GM18873 (cell line): ENCODE measurements around the gene WDR27.

Source experiments
- ATAC-seq: cut with Tn5 transposase; IDR thresholded peaks from one replicate; pipeline ENCODE4 v1.9.1; 2021; ENCODE audit warnings: mild to moderate bottlenecking, moderate library complexity, moderate number of reproducible peaks; ENCODE audit not compliant: unreplicated experiment, low FRiP score

The WDR27 gene

GRCh38 chr6:169701954-169702839, at the start of gene WDR27, which contains the start of gene C6orf120:
WDR27 (minus strand) TSS chr6:169702029; CDS start chr6:169689005, 13,024 bp downstream.
C6orf120 (plus strand) TSS chr6:169702126; CDS start chr6:169702460, 334 bp downstream.
- peak; percentile 93 for ATAC-seq

- no peak for ATAC-seq
Measured at GRCh38 chr6:169746556-169746955, 44.7 kb upstream of the WDR27 start.

GRCh38 chr6:169745405-169745804, 43.6 kb upstream of the WDR27 start:
- no peak for ATAC-seq

GRCh38 chr6:169741344-169741743, 39.5 kb upstream of the WDR27 start:
- no peak for ATAC-seq

- no peak for ATAC-seq
Measured at GRCh38 chr6:169738976-169739529, 37.2 kb upstream of the WDR27 start.

- ATAC-seq, result no peak
Measured at GRCh38 chr6:169738204-169738975, 36.6 kb upstream of the WDR27 start.

- ATAC-seq, result no peak
Measured at GRCh38 chr6:169729961-169730360, 28.1 kb upstream of the WDR27 start.

GRCh38 chr6:169726963-169727362, 25.1 kb upstream of the WDR27 start:
- no peak for ATAC-seq

GRCh38 chr6:169726049-169726400, 24.2 kb upstream of the WDR27 start:
- ATAC-seq, result no peak

- no peak for ATAC-seq
Measured at GRCh38 chr6:169725125-169726048, 23.6 kb upstream of the WDR27 start.

GRCh38 chr6:169724494-169725124, 22.8 kb upstream of the WDR27 start, which contains the start of gene PHF10:
PHF10 (minus strand) TSS chr6:169724500; CDS start chr6:169723931, 569 bp downstream.
- ATAC-seq, result peak; percentile 27

- peak; percentile 20 for ATAC-seq
Measured at GRCh38 chr6:169723991-169724493, 22.2 kb upstream of the WDR27 start.

- peak; percentile 33 for ATAC-seq
Measured at GRCh38 chr6:169723200-169723909, 21.5 kb upstream of the WDR27 start.

GRCh38 chr6:169722362-169723199, 20.8 kb upstream of the WDR27 start:
- ATAC-seq, result peak; percentile 29

- no peak for ATAC-seq
Measured at GRCh38 chr6:169720207-169720855, 18.5 kb upstream of the WDR27 start.

GRCh38 chr6:169719117-169719516, 17.3 kb upstream of the WDR27 start:
- no peak for ATAC-seq

GRCh38 chr6:169714595-169714994, 12.8 kb upstream of the WDR27 start:
- ATAC-seq, result no peak
